Right atrium auricular region (tissue), 2 donors: ENCODE data around the gene CYP4F11. TPM values are rescaled to one million over a fixed set of nuclear protein-coding genes. Genes with fewer than 3 reads are reported as not detected.
"Not testable (repeated sequence)": the region's sequence is repeated elsewhere in the genome, so short reads cannot be mapped to it uniquely, and the experiment has no call there.

Experiments used
- DNase-seq: peaks from one replicate; pipeline ENCODE4 v3.0.0-alpha.2; 2019; ENCODE audit warnings: low spot score
- H3K27ac ChIP-seq, 2 donors: fragments of 200-600 bp; sonication (generic); 1 replicate in 1 of 2; 2 replicates in 1 of 2; pipeline ENCODE4 v1.5.1; 2016 to 2019
- H3K27me3 ChIP-seq, 2 donors: fragments of 200-600 bp; sonication (generic); one replicate each; pipeline versions ENCODE4 v1.5.1 to v1.6.0; 2017 to 2019
- H3K36me3 ChIP-seq: fragments of 200-600 bp; sonication (generic); one replicate; pipeline ENCODE4 v1.5.1; 2016
- H3K4me1 ChIP-seq, 2 donors: fragments of 200-600 bp; sonication (generic); one replicate each; pipeline versions ENCODE4 v1.5.1 to v1.6.0; 2017 to 2019
- H3K4me3 ChIP-seq, 2 donors: fragments of 200-600 bp; sonication (generic); 1 replicate in 1 of 2; 2 replicates in 1 of 2; pipeline ENCODE4 v1.5.1; 2017 to 2019; ENCODE audit warnings: mild to moderate bottlenecking in 1 of 2, moderate library complexity in 1 of 2
- H3K9me3 ChIP-seq, 2 donors: fragments of 200-600 bp; sonication (generic); one replicate each; pipeline ENCODE4 v1.5.1; 2019
- total RNA-seq, 2 donors: library from RNA; depleted of rRNA; stranded (reverse); fragments of >200 nt; gene quantifications; one replicate each; pipeline ENCODE4 v1.1.0, GENCODE V29; 2016
- TF ChIP-seq, protein P1 (sequence below), 2 donors: fragments of 200-600 bp; sonication (generic); IDR thresholded peaks; one replicate each; pipeline ENCODE4 v1.5.1; 2019; ENCODE audit warnings: antibody characterized with exemption in 2 of 2

The CYP4F11 gene
- total RNA-seq, 2 donors from 2014 or later, result 0.39 TPM; not detected in 1

DNA sequence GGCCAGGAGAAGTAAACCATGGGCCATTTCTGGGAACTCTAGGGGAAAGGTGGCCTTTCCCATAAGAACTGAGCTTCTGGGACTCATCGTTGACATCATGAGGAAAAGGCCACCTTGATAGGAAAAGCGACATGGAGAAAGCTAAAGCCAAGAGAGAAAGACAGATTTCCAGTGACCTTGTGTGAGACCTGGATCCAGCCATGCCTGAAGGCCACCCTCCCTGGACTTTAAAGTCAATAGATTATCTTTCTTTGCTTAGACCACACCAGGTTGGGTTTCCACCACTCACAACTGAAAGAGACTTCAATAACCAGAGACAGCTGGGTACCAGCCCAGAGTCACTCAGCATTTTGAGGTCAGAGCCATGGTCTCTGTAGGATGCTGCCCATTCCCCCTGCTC lies 40.0 kb downstream of the CYP4F11 start:
- DNase-seq, result no peak
- Histone ChIP-seq H3K27ac (no peak overlapping the region), H3K36me3 (no peaks in the 10 kb centered on the region), H3K27me3 (no peaks in the 10 kb centered on the region), H3K4me1 (no peaks in the 10 kb centered on the region), H3K4me3 (no peak overlapping the region), H3K9me3 (no peaks in the 10 kb centered on the region)
- TF ChIP-seq, protein P1, sequence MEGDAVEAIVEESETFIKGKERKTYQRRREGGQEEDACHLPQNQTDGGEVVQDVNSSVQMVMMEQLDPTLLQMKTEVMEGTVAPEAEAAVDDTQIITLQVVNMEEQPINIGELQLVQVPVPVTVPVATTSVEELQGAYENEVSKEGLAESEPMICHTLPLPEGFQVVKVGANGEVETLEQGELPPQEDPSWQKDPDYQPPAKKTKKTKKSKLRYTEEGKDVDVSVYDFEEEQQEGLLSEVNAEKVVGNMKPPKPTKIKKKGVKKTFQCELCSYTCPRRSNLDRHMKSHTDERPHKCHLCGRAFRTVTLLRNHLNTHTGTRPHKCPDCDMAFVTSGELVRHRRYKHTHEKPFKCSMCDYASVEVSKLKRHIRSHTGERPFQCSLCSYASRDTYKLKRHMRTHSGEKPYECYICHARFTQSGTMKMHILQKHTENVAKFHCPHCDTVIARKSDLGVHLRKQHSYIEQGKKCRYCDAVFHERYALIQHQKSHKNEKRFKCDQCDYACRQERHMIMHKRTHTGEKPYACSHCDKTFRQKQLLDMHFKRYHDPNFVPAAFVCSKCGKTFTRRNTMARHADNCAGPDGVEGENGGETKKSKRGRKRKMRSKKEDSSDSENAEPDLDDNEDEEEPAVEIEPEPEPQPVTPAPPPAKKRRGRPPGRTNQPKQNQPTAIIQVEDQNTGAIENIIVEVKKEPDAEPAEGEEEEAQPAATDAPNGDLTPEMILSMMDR (IDR thresholded peaks at IDR 0.05), result no peak

DNA sequence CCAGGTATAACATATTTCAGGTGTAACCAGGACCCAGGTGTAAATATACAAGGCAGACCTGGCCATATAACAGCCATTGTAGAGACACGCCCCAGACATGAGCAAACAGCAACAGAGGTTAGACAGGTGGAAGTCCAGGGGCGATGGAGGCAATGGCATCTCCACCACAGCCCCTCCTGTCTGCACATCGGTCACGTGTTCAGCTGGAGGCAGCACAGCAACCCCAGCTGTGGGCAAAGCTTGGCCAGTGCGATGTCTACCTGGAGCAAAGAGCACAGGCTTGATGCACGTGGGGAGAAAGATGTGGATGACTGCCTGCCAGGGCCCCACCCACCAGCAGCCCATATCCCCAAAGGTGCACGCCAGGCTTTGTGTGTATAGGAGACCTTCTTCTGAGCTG lies 40.9 kb downstream of the CYP4F11 start:
- TF ChIP-seq, protein P1 (IDR thresholded peaks at IDR 0.05), result no peak
- DNase-seq, result no peak
- no peaks in the 10 kb centered on the region for H3K27me3 ChIP-seq

DNA sequence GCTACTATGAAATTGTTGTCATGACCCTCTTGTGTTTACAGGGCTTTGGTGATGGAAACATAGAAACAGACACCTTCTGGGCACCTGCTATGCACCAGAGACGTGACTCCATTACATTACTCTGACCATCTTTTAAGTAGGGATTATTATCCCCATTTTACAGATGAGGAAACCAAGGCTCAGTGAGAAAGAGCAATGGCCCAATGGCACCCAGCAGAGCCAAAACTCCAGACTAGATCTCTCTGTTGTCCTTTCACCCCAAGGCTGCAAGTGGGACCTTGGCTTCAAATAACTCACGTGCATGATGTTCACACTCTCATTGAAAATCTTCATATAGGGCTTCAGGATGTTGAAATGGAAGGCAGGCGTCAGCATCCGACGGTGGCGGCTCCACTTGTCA lies 42.3 kb downstream of the CYP4F11 start:
- Histone ChIP-seq H3K4me3 (no peak overlapping the region), H3K36me3 (no peaks in the 10 kb centered on the region), H3K9me3 (no peaks in the 10 kb centered on the region), H3K27me3 (no peaks in the 10 kb centered on the region), H3K27ac (no peak overlapping the region), H3K4me1 (no peaks in the 10 kb centered on the region)
- TF ChIP-seq, protein P1 (IDR thresholded peaks at IDR 0.05), result no peak
- no peak for DNase-seq

More for the DNA sequence above, 40.9 kb downstream of the CYP4F11 start:
- Histone ChIP-seq H3K36me3 (no peaks in the 10 kb centered on the region), H3K27ac (no peak overlapping the region), H3K4me1 (no peaks in the 10 kb centered on the region), H3K9me3 (no peaks in the 10 kb centered on the region), H3K4me3 (no peak overlapping the region)

DNA sequence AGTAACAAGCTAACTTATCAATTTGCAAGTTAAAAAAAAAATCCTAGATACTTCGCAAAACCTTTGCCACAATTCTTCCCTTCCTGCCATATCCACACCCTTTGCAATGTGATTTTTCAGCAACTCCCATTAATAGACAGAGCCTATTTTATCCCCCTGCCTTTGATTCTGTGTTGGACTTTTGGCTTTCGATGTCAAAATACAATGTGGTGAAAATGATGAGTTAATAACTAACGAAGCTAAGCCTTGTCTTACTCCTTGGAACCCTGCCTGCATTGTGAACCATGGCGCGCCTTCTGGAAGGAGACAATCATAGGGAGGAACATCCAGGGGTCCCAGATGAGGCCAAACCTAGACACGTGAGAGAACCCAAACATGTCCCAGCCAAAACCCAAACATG lies 42.9 kb downstream of the CYP4F11 start:
- no peak overlapping the region for H3K27ac ChIP-seq
- no peaks in the 10 kb centered on the region for H3K36me3 ChIP-seq
- no peak overlapping the region for H3K4me3 ChIP-seq
- no peaks in the 10 kb centered on the region for H3K27me3 ChIP-seq
- DNase-seq, result no peak
- H3K4me1 ChIP-seq, result no peaks in the 10 kb centered on the region
- H3K9me3 ChIP-seq, result no peaks in the 10 kb centered on the region
- TF ChIP-seq, protein P1 (IDR thresholded peaks at IDR 0.05), result no peak

DNA sequence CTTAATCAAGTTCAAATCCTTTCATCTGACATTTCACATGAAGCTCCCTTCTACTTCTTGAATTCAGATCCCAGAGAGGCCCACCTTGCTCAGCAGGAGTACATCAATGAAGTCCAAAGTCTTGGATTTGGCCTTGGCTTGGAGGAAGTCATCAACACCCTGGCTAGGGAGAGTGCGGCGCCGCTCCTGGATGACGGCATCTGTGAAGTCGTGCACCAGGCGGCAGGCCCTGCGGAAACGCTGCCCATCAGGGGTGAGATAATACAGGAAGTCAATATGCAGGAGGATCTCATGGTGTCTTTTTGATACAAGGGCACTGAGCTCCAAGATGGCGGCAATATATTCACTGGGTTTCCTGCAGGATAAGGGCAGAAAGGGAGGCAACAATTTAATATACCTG lies 45.0 kb downstream of the CYP4F11 start:
- H3K4me3 ChIP-seq, DNase-seq, H3K27me3 ChIP-seq: not testable (repeated sequence)

DNA sequence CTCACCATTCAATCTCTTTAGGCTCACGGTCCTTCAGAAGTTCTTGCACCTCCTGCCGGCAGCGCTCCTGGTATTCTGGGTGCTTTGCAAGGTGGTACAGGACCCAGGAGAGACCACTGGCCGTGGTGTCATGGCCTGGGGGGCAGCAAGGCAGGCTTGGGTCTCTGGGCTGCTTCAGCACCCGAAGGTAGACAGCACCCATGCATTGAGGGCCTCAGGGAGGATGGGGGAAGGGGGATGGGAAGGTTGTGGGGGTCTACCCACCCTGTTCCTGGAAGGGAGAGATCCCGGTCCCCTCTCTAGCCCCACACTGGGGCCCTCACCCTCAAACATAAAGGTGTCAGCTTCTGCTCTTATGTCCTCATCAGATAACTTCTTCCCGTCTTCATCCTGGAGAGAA lies 48.4 kb downstream of the CYP4F11 start:
- no peaks in the 10 kb centered on the region for H3K4me1 ChIP-seq
- H3K9me3 ChIP-seq, result no peaks in the 10 kb centered on the region
- no peak for DNase-seq
- no peak overlapping the region for H3K27ac ChIP-seq
- TF ChIP-seq, protein P1 (IDR thresholded peaks at IDR 0.05), result no peak
- no peaks in the 10 kb centered on the region for H3K36me3 ChIP-seq
- no peak overlapping the region for H3K4me3 ChIP-seq
- H3K27me3 ChIP-seq, result no peaks in the 10 kb centered on the region

More for the DNA sequence above, 45.0 kb downstream of the CYP4F11 start:
- H3K27ac ChIP-seq, H3K9me3 ChIP-seq, H3K36me3 ChIP-seq, H3K4me1 ChIP-seq: not testable (repeated sequence)
